Upper lobe of left lung (tissue), 4 donors: ENCODE results near the gene LRRN4CL.

Source experiments
- CTCF ChIP-seq, 6 experiments: fragments of 450-650 bp in 4 of 6; fragments of 200-600 bp in 2 of 6; sonication (generic) in 2 of 6; IDR thresholded peaks; one replicate each; pipeline ENCODE4 v1.5.1; 2016 to 2019; ENCODE audit warnings: antibody characterized with exemption in 6 of 6
- EP300 ChIP-seq, 4 donors: sonication (generic); formaldehyde crosslinking; IDR thresholded peaks; one replicate each; pipeline ENCODE4 v1.5.1; 2017; ENCODE audit warnings: antibody characterized with exemption in 4 of 4, control low read depth in 2 of 4
- POLR2A ChIP-seq, 4 donors: fragments of 450-650 bp; IDR thresholded peaks; one replicate each; pipeline ENCODE4 v1.5.1; 2016 to 2017; ENCODE audit warnings: antibody characterized with exemption in 4 of 4, mild to moderate bottlenecking in 2 of 4

GRCh38 chr11:62652161-62653006 lies 36.9 kb downstream of the LRRN4CL start:
- TF ChIP-seq CTCF (IDR thresholded peaks at IDR 0.05) (no peak), POLR2A (IDR thresholded peaks at IDR 0.05) (no peak), EP300 (IDR thresholded peaks at IDR 0.05) (no peak)
